HG03064 (cell line): ENCODE data around the gene IL17RA.
"Not testable (repeated sequence)": the region's sequence is repeated elsewhere in the genome, so short reads cannot be mapped to it uniquely, and the experiment has no call there.

Experiments
- ATAC-seq: cut with Tn5 transposase; IDR thresholded peaks from one replicate; pipeline ENCODE4 v1.9.1; 2021; ENCODE audit warnings: low read depth; ENCODE audit not compliant: unreplicated experiment

IL17RA gene, protein sequence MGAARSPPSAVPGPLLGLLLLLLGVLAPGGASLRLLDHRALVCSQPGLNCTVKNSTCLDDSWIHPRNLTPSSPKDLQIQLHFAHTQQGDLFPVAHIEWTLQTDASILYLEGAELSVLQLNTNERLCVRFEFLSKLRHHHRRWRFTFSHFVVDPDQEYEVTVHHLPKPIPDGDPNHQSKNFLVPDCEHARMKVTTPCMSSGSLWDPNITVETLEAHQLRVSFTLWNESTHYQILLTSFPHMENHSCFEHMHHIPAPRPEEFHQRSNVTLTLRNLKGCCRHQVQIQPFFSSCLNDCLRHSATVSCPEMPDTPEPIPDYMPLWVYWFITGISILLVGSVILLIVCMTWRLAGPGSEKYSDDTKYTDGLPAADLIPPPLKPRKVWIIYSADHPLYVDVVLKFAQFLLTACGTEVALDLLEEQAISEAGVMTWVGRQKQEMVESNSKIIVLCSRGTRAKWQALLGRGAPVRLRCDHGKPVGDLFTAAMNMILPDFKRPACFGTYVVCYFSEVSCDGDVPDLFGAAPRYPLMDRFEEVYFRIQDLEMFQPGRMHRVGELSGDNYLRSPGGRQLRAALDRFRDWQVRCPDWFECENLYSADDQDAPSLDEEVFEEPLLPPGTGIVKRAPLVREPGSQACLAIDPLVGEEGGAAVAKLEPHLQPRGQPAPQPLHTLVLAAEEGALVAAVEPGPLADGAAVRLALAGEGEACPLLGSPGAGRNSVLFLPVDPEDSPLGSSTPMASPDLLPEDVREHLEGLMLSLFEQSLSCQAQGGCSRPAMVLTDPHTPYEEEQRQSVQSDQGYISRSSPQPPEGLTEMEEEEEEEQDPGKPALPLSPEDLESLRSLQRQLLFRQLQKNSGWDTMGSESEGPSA

DNA sequence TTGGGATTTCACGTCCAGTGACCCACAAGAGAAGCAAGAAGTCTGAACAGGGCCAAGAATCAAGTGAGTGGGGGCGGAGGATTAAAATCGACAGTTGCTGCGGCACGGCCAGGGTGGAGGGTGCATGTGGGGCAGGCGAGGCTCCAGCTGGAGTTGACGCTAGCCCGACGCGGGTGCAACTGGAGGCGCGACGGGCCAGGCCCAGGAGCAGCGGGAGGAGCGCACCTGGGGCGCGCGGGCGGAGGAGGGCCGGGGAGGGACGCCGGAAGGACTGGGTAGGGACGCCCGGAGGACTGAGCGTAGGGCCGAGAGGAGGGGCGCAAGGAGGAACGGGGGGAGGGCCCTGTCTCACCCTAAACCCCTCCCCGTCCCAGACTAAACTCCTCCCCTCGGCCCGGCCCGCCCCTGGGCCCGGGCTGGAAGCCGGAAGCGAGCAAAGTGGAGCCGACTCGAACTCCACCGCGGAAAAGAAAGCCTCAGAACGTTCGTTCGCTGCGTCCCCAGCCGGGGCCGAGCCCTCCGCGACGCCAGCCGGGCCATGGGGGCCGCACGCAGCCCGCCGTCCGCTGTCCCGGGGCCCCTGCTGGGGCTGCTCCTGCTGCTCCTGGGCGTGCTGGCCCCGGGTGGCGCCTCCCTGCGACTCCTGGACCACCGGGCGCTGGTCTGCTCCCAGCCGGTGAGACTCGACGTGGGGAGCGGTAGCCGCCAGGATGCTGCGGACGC lies at the start of gene IL17RA:
Gene IL17RA (plus strand): TSS at position 447 of the 723 bp plus-strand sequence. CDS start 92 bp downstream, at position 539.
- ATAC-seq, result peak; percentile 83

DNA sequence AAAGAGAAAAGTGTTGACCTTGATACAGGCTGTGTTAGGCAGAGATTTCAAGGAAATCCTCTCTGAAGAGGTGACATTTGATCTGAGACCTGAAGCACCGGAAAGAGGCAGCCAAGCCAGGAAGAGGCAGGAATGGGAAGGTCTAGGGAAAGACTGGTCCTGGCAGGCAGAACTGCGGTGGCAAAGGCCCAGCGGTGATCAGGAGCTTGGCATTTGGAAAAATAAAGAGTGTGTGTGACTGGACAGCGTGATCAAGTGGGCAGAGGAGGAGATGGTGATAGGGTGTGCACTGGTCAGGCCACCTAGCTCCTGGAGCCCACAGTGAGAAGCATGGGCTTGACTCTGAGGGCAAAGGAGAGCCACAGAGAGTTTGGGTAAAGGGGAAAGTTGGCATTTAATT lies 49.6 kb upstream of the IL17RA start:
- no peak for ATAC-seq

DNA sequence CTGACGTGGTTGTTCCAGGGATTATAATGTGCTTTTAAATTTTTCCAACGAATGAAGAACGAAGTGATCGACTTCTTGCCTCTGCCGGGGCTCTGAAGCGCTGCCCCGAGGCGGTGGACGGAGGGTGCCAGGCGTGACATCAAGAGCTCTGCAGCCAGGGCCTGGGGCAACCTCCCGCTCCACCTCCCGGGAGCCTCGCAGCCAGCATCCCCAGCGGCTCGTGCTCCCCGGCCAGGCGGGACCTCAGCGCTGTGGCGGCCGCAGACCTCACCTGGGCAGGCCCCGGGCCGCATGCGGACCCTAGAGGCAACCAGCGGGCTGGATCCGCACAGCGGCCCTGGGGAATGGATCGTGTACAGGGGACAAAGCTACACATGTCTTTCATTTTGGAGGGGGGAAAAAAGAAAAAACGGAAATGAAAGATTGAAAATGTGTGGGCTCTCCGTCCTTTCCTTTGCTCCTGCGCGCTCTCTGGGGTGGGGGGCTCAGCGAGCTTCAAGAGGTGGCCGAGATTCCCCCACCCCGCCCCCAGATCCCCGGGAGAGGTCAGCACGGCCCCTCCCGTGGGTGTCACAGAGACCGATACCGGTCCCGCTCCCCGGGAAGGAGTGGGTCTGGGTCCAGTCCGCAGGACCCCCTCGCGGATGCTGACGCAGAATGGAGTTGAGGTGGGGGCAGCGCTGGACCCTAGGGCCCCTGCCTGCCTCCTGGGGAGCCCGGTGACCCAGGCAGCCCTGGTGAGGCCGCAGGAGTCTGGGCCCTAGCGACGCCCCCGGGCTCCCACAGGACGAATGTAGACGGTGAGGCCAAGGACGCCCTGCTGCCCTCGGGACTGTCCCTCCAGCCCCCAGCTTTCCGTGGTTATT lies 48.6 kb upstream of the IL17RA start:
- not testable (repeated sequence) for ATAC-seq

DNA sequence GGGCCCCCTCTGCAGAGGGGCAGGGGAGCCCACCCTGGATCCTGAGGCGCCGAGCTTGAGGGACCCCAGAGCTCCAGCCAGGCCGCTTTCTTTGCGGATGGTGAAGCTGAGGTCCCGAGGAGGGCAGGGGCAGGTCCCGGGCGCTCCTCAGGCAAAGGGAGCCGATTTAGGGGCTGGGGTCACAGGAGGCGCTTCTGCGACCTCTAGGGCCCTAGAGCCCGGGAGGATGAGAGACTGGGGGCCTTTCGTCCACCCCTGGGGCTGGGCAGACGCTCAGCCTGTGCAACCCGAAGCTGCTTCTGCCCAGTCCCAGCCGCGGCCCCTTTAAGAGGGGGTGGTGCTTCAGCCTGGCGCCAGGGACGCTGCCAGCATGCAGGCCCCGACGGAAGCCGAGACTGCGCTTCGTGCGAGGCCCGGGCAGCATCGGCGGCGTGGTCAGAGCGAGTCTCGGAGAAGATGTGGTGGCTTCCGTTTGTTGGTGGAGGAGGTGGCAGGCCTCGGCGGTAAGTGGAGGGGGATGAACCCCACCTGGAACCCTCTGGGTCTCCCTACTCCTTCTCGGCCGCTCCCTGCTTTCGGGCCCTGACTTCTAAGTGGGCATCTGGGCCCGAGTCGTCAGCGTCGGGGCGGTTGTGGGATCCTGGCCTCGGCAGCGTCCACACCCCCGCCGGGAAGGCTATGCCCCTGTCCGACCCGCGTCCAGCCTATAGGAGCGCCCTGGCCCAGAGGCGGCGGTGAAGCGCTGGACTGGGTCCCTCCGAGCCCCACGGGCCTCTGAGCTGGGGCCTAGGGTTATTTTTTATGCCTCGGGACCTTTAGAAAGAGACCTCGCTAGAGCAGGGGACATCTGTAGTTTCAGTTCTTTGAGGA lies 47.7 kb upstream of the IL17RA start:
- not testable (repeated sequence) for ATAC-seq

DNA sequence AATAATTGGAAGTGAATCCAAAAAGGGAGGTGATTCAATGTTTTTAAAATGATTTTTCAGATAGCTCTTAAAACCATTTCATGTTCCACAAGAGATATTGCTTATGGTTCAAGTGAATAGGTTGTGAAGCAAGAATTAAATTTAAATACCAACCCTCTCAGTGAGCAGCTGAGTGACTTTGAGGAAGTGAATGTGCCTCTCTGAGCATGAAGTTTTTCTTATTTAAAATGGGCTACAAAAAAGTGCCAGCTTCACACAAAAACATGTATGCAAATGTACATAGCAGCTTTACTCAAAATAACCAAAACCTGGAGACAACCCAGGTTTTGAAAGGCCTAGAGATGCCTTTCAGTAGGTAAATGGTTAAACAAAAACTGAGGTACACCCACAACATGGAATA lies 41.3 kb upstream of the IL17RA start:
- ATAC-seq, result no peak

DNA sequence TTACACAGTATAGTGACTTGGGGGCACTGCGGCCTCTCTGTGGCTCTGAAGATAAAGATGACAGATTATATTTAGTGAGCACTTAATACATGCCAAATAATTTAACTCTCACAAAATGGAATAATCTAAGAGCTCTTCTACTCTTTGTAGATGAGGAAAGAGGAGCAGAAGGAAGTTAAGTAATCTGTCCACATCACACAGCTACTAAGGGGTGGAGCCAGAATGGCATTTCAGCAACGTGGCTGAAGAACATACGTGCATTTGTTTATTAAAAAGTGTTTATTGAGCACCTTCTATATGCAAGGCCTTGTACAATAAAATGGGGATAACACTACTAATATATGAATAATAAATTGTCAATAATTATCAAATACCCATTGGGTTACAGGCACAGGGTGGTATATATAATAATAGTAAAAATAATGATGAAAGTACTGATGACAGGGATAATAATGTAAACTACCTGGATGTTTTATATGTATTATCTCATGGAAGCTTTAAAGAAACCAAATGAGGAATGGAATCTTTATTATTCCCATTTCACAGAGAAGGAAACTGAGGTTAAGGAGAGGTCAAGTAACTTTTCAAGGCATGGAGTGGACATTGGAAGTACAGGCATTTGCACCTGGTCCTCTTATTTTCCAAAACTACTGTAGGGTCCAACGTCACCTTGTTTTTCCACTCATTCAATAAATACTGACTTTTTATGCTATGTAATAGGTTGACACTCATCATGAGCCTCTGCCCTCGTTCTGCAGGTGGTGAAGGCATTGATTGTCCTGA lies 38.0 kb upstream of the IL17RA start:
- no peak for ATAC-seq

DNA sequence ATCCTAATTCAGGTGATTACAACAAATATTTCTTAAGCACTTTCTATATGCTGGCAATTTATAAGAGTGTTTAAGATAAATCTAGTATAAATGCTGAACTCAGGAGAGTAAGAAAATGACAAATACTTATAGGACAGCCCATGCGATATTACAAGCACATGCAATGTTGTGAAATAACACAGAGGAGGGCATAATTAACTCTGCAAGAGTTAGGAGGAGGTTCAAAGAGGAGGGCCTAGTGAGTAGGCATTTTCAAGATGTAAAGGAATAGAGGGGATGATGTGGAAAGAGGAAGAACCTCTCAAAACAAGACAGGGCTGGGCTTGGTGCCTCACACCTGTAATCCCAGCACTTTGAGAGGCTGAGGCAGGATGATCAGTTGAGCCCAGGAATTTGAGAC lies 37.1 kb upstream of the IL17RA start:
- ATAC-seq, result no peak

DNA sequence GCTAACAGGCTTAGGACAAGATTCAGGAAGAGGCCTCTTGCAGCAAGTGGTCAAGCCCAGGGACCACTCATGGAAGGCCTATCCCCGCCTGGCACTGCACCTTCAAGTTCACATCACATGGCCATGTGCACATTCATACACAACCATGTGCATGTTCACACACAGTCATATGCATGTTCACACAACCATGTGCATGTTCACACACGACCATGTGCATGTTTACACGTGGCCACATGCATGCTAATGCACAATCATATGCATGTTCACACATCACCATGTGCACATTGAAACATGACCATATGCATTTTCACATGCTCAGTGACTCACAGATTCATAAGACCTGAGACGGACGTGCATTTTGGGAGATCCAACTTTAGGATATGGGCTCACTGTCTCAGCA lies 28.7 kb upstream of the IL17RA start:
- no peak for ATAC-seq

DNA sequence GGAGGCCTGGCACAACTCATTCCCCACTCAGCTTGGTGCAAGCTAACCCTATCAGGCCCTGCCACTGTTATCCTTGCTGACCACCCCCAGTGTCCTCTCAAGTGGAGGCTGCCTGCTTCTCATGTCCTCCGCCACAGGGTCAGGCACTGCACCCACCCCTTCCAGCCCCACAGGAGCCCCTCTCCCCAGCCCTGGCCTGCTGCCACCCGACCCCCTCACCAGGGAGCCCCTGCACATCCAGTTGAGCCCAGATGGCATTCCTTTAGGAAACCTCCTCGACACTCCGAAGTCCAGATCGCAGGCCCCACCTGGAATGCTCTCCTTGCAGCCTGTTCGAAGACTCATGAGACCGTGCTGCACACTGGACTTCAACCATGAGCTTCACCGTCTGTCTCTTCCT lies 28.0 kb upstream of the IL17RA start:
- no peak for ATAC-seq

DNA sequence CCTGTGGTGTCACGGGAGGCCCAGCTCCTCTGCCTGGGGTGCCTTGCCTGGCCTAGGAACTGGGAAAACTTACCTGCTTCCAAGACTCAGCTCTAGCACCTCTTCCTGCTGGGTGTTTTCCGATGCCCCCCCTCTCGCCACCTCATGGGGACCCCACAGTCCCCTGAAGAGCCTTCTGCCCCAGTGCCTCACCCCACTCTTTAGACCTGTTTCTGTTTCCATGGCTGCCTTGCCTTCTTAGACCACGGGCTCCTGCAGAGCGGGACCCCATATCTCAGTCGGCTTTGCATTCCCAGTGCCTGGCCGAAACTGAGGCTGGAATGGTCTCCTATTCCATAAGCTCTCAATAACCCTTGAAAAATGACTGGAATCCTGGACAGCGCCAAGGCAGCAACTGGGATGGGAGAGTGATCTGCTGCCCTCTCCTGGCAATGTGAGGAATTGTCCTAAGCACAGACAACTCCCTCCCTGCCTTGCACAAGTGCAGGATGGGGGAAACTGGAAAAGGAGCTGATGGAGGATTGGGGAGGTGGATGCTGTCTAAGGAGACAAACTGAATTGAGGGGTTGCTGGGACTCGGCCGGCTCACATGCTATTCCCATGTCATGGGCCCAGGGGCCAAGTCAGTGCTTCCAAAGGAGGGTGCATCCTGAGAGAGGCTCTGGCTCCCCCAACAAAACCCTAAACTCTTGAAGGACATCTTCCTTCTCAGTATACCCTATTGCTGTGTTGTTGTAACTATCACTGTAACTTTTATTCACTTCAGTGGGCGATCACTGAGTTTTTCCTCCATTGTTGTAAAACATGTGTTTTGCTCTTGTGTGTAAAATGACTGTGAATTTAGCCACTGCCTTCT lies 26.6 kb upstream of the IL17RA start:
- ATAC-seq, result no peak

DNA sequence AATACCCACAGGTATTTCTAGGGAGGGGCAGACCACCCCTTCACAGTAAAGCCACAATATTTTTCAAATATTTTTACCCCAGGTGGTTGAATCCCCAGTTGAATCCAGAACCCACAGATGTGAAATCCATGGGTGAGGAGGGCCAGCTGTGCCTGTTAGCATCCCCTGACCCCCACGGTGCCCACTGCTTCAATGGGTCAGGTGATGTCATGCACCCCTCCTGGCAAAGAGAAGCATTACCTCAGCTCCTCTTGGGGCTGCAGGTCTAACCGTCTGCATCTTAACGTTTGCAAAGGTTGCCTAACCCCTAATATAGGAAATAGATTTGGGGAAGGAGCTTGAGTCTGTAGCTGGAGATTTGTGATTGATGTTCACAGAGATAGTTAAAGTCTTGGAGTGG lies 24.7 kb upstream of the IL17RA start:
- ATAC-seq, result no peak

DNA sequence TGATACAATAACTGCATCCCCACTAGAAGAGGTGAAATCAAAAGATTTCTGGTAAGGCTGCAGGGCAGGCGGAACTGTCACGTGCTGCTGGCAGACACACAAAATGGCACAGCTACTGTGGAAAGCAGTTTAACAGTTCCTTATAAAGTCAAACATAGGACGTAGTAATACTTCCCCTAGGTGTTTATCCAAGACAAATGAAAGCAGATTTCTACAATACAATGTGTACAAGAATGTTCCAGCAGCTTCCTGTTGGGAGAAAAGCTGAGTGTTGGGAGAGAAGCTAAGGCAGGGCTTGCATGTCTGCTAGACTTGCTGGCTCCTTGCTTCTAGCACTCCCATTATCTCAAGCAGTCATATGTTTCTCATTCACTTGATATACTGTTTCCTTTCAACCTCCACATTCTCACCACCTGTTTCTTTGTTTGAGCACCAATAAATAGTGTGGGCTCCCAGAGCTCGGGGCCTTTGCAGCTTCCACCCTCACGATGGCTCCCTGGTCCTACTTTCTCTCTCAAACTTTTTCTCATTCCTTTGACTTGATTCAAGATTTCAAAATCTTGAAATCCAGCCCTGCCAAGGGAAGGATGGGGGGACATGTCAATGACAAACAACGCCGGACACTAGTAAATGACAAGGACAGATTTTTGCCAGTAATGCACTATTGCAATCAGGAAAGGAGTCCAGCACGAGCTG lies 21.2 kb upstream of the IL17RA start:
- no peak for ATAC-seq

DNA sequence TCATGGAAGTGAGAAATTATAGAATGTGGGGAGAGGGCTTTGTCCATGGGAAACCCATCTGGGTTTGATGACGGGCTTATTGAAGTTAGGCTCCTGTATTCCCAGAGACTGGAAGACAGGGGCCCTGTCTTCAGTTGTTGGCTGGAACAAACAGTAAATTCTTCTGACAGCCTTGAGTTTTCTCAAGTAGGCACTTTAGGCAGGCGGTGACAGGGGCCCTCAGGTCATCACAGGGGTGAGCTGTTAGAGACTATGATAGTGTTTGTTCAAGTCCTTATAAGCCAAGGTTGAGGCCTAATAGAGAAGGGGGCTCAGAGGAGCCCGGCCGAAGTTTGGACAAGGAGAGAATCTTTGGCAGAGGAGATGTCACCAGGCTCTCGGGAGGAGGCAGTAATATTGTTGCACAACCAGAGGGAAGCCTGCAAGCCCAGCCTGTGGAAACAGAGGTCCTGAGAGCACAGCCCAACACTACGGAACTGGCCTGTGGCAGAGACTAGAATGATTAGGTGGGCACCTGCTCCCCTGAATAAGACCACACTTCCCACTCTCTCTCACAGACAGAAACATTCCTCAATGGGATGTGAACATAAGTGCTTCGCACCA lies 20.2 kb upstream of the IL17RA start:
- ATAC-seq, result no peak

DNA sequence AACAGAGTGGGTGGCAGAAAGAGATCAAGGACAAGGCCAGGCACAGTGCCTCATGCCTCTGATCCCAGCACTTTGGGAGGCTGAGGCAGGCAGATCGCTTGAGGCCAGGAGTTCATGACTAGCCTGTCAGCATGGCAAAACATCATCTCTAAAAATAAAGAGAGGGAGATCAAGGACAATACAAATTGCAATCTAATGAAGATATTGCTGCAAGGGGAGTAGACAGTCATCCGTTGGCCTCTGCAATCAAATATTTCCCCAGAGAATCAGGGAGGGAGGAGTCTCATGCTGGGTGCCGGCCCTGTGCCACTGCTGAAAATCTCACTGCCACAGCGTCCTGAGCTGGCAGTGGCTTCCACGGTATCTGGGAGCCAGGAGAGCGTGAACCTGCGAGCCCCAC lies 19.4 kb upstream of the IL17RA start:
- ATAC-seq, result no peak

DNA sequence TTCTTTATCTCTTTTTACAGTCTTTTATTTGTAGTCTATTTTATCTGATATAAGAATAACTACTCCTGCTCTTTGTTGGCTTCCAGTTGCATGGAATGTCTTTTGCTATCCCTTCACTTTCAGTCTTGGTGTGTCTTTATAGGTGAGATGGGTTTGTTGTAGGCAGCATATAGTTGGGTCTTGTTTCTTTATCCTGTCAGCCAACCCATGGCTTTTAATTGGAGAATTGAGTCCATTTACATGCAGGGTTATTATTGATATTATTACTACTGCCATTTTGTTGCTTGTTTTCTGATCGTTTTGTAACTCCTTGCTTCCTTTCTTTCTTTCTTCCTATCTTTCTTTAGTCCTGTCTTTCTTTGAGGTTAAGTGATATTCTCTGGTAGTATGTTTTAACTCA lies 11.9 kb upstream of the IL17RA start:
- no peak for ATAC-seq

DNA sequence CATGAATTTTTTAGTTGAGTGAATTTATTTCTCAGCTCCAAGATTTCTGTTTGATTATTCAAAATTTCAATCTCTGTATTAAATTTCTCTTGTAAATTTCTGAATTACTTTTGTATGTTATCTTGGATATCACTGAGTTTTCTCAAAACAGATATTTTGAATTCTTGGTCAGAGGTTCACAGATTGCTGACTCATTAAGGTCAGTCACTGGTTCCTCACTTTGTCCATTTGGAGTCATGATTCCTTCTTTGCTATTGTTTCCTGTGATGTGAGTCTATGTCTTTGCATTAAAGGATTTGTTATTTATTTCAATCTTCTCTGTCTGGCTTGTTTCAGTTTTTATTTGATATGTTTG lies 10.2 kb upstream of the IL17RA start:
- ATAC-seq, result no peak

DNA sequence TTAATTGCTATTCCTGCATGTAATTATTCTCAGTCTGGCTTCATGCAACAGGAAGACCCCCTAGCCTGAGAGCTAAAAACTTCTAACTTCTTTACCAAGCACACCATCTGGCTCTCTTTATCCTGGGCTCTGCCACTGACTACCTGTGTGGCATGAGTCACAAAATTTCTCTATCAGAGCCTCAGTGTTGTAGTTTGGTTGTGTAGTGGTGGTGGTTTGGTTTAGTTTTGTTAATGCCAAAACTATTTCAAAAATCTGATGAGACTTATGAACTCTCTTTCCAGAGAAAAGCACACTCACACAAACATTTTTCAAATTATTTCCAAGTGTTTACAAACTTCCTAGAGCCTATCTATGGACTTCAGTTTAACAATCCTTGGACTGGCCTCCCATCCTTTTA lies 7.5 kb upstream of the IL17RA start:
- no peak for ATAC-seq
